CD4-positive, alpha-beta T cell treated with Interleukin-17A for 4 hours (primary cell): ENCODE results near the gene CNTNAP3B.
"Not testable (repeated sequence)": the region's sequence is repeated elsewhere in the genome, so short reads cannot be mapped to it uniquely, and the experiment has no call there.

Experiments used
- DNase-seq: peaks from one replicate; pipeline ENCODE4 v3.0.0-alpha.2; 2020; ENCODE audit warnings: mixed read lengths

Gene CNTNAP3B

DNA sequence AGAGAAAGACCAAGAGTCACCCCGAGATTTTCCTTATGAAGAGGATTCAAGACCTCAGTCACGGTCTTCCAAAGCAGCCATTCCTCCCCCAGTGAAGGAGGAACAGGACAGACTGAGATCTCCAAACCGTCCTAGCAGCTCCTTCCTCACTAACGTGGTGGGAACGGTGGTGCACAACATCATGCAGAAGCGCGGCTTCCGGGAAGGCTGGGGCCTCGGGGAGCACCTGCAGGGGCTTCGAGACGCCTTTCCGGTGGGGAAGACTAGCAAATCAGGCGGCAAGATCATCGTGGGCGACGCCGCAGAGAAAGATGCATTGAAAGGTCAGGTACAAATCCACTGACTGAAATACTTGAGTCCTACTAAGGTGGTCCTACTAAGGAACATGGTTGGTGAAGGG lies 154.3 kb downstream of the CNTNAP3B start:
- not testable (repeated sequence) for DNase-seq

DNA sequence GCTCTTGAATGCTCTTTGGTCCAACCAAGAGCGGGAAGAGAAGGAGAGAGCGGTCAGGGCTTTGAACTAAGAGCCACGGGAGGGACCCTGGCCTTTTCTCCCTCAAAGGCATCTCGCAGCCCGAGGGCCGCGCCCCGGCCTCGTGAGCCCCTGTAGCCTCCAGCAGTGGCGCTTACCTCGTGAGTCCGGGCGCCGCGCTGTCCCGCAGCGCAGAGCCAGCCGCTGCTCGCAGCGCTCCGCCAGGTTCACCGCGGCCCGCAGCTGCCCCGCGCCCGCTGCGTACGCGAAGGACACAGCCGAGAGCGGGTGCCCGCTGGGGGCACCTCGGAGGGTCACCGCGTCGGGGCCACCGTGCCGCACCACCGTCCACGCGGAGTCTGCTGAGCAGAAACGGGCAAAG lies 176.2 kb downstream of the CNTNAP3B start:
- DNase-seq, result not testable (repeated sequence)

DNA sequence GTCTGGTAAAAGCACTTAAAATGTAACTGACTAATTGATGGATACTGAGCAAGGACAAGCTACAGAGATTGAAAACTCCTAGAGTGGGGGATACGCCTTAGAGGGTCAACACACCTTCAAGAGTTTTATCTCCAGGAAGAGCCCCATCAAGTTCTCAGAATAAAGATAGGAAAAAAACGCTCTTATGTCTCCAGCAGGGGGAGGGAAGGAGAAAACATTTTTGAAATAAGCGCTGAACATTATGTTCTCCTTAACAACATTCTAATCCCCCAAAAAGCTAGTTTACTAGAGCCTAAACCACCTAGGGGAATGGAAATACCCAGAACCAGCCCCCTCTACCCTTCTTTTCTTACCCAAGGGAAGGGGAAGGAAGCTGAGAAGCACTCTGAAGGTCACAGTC lies 187.5 kb downstream of the CNTNAP3B start:
- DNase-seq, result not testable (repeated sequence)

DNA sequence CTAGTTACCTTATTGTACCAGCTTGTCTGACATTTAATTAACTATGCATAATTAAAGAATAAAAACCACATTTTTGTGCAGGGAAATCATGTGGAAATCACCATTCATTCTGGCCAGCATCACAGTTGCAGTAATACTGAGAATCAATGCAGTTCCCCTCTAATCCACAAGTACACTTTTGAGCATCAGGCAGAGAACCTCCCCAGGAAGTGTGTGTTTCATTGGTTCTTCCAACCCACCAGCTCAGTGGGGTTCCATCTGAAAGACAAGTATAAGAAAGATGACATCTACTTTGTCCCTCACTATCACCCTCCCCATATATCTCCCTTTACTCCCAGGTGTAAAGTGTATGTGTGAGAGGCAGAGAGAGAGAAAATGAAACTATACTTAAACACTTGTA lies 191.1 kb downstream of the CNTNAP3B start:
- not testable (repeated sequence) for DNase-seq

DNA sequence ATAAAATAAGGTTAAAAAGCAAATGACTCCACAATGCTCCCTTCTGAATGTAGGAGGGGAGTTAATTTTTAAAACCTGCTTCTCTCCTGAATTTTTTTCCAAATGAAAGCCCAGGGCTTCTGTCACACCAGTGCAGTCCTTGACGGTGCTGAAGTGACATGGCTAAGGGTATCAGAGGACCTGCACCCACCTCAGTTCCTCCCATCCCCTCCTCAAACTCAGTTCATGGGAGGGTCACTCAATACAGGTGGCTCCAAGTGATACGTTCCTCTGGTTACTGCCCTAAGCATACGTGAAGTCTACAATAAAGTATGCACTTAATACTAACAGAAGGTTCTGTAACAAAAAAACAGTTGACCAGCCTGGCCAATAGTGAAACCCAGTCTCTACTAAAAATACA lies 193.5 kb downstream of the CNTNAP3B start:
- not testable (repeated sequence) for DNase-seq

DNA sequence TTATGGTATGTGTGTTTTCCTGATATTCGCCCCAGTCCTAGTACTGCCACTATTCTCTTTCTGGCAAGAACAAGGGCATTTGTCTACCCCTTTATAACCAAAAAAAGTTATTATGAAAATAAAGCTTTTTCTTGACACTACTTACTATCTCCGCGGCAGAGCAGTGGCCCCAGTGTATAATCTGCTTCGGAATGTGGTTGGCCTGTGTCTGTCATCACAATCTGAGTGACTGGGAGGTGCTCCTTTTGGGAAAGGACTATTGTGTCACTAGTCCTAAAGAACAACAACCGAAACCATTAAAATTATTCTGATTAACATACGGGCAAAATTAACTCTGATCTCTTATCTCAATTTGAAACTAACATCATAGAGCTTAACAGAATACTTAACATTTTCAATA lies 200.1 kb downstream of the CNTNAP3B start:
- DNase-seq, result not testable (repeated sequence)

DNA sequence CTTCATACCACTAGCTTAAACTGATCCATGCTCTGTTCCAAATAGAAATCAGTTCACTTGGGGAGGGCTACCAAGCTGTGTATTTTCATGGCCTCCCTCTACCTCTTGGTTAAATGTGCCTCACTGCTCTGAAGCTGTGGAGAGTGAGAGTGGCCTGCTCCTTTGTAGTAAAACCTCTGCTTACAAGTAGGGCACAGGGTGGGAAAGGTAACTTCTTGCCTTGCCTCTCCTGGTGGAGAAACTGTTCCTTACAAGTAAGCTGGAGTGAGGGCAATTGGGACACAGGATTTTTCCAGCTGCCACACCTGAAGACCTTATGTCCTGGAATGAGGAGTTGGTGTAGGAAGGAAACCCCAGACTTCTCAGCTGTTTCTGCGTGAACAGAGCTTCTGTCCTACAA lies 211.9 kb downstream of the CNTNAP3B start:
- DNase-seq, result not testable (repeated sequence)

DNA sequence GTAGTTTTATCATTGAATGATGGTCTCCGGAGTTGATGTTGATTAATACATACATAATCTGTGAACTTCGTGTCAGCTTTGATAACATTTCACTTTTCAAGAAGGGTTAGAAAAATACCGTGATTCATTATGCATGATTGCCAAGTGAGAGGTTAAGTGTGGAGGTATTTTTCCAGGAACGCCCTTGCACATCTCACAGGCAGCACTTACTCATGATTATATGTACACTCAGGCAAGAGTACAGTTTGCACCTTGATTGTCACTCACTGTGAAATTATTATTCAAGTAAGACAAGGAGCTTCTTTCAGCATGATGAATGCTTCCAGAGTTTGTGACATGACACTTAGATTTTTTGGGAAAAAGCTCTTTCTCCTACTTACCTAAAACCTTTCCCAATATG lies 223.7 kb downstream of the CNTNAP3B start:
- not testable (repeated sequence) for DNase-seq

DNA sequence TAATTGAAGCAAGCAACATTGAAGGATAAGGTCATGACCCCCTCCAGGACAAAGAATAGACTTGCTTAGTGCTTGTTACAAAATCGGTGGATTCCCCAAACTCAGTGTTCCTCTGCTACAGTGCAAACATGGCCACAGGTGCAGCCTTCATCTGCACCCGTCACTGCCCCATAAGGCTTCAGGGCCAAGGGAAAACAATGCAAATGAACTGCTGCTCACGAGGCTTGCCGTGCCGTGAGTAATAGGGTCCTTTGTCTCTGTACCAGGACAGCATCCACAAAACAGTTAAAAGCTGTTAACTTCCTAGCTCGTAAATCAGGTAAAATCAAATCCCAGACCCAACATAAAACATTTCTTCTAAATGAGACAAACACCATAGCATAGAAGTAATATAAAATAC lies 226.5 kb downstream of the CNTNAP3B start:
- not testable (repeated sequence) for DNase-seq

DNA sequence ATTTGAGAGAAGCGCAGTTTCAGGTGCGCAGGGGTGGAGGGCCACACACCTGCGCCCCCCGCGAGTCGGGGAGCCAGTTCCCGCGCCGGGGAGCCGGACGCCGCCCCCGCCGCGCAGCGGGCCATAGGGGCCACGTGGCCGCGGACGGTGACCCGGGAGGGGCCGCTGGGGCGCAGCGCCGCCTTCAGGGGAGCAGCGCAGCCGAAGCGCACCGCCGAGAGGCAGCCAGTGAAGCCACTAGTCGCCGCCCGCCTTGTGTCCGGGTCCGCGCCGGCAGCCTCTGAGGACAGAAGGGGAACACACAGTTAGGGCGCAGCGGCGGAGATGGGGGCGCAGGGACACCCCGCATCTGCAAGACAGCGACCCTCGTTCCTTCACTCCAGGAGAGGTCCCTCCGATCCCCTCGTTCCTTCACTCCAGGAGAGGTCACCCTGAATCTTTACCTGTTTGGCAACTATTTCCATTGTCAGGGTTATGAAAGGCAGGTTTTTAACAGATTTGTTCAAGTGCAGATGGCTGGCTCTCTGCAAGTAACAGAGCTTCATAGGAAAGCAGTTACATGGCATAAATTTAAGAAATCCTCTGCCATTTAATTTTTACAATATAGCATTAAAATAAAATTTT lies 230.4 kb downstream of the CNTNAP3B start:
- not testable (repeated sequence) for DNase-seq

DNA sequence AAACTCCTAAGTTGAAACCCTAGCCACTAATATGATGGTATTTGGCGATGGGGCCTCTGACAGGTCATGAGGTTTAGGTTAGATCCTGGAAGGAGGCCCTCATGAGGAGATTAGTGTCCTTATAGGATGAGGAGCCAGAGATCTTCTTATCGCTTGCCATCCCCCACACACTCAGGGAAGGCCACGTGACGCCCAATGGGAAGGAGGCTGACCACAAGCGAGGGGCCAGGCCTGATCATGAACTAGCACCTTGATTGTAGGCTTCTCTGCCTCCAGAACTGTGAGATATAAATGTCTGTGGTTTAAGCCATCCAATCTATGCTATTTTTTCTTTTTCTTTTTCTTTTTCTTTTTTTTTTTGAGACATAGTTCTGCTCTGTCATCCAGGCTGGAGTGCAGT lies 254.7 kb downstream of the CNTNAP3B start:
- not testable (repeated sequence) for DNase-seq

DNA sequence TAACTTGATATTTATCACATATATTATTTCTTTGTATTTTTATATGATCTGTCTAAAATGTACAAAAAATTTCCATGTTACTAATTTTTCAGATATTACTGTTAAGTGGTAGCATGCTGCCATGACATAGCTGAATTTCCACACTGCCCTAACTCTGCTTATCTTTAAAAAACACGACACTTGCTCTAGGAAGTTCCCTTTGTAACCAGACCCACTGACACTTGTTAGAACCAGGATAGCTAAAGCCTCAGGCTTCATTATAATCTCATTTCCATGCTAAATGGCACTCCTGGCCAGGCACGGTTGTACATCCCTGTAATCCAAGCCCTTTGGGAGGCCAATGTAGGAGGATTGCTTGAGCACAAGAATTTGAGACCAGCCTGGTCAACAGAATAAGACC lies 273.8 kb downstream of the CNTNAP3B start:
- not testable (repeated sequence) for DNase-seq

DNA sequence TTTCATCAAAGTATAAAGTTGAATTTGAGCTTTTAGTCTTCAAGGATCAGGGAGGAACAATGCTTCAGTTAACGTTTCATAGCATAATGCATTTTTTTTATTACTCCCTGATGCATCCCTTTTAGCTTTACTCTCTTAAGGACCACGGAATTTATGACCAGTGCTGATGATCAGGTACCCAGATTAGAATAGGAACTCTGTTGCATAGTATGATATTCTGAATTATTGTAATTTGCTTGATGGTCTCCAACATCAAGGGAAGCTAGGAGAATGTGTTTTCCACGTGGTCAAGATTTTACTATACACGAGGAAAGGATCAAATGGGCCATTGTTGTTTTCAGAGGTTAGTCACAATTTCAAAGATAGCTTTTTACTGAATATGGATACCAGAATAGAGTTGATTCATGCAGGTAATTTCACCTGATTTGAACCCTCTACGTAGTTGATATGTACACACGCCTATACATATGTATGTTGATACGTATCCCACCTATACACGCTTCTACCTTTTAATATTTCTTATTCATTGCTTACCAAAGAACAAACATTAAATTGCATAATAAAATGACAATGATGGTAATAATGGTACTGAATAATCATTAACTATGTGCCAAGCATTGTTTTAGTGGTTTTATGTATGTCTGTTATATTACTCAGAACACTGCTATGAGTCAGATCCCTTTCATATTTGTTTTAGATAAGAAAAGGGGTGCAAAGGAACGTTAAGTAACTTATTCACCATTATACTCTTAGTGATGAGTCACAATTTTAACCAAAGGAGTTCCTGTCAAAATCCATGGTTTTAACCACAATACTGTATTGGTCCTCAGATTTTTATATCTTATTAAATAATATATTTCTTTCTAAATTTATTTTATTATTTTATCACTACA lies 277.1 kb downstream of the CNTNAP3B start:
- not testable (repeated sequence) for DNase-seq

DNA sequence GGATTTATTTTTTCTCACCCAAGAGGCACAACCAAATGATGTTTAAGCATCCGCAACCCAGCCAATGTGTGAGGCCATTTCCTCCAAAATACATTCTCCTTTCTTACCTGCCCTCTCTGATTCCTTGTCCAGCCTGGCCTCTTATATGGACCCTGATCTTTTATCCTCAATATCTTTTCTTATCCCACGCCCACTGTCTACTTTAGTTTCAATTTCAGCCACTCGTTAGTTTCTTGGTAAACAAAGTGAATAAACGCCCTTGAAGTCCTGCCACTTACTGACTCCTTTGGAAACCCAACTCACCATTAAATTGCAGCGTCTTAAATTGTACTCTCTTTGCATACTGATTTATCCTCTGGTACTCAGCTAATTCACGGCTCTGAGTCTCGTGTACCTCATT lies 281.4 kb downstream of the CNTNAP3B start:
- DNase-seq, result not testable (repeated sequence)
